Spleen (tissue), 7 donors: Measurements from ENCODE around the gene PVALEF.

ENCODE experiments used
- POLR2A ChIP-seq, 3 donors: fragments of 450-650 bp; IDR thresholded peaks; one replicate each; pipeline ENCODE4 v1.5.1; 2017; ENCODE audit warnings: antibody characterized with exemption in 3 of 3, mild to moderate bottlenecking in 1 of 3
- TF ChIP-seq, protein P1 (sequence below), 11 experiments: fragments of 200-600 bp in 7 of 11; fragments of 450-650 bp in 4 of 11; sonication (generic) in 4 of 11; IDR thresholded peaks in 8 of 11; conservative IDR thresholded peaks in 3 of 11; 1 replicate in 7 of 11; 2 replicates in 4 of 11; pipeline versions ENCODE4 v1.4.0 to v1.8.0; 2016 to 2021; ENCODE audit warnings: antibody characterized with exemption in 11 of 11, inconsistent platforms in 4 of 11, mild to moderate bottlenecking in 1 of 11
- donor health status: DM: no; HTN: no; CAD: no; lungs with moderate emphysema.
- donor health status: DM: no; HTN: no; CAD: no.
- donor health status: DM: no; HTN: no; CAD: no.

DNA sequence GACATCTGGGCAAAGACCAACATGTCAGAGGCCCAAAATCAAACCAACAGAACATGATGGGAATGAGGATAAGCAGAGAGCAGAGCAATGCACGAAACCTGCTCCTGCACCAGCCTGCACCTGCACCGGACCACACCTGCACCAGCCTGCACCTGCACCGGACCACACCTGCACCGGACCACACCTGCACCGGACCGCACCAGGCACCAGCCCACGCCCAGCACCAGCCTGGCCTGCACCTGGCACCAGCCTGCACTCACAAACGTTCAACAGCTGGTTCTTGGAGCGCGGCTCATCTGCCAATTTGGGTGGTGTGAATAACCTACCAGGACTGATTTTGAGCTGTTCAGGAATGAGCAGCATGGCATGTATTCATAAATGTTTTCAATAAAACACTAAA is 39.3 kb downstream of the PVALEF start:
- no peak for TF ChIP-seq POLR2A (IDR thresholded peaks at IDR 0.05)
- TF ChIP-seq, protein P1, sequence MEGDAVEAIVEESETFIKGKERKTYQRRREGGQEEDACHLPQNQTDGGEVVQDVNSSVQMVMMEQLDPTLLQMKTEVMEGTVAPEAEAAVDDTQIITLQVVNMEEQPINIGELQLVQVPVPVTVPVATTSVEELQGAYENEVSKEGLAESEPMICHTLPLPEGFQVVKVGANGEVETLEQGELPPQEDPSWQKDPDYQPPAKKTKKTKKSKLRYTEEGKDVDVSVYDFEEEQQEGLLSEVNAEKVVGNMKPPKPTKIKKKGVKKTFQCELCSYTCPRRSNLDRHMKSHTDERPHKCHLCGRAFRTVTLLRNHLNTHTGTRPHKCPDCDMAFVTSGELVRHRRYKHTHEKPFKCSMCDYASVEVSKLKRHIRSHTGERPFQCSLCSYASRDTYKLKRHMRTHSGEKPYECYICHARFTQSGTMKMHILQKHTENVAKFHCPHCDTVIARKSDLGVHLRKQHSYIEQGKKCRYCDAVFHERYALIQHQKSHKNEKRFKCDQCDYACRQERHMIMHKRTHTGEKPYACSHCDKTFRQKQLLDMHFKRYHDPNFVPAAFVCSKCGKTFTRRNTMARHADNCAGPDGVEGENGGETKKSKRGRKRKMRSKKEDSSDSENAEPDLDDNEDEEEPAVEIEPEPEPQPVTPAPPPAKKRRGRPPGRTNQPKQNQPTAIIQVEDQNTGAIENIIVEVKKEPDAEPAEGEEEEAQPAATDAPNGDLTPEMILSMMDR (IDR thresholded peaks at IDR 0.05 in 8 of 11, conservative IDR thresholded peaks at IDR 0.05 in 3 of 11), result no peak
